Fibroblast of upper back skin (primary cell): ENCODE results near the gene CACNA1H.
"Not testable (repeated sequence)": the region's sequence is repeated elsewhere in the genome, so short reads cannot be mapped to it uniquely, and the experiment has no call there.

Source experiments
- DNase-seq: peaks from one replicate; pipeline ENCODE4 v3.0.0-alpha.2; 2013

The CACNA1H gene

GRCh38 chr16:1194665-1195392 is 41.9 kb downstream of the CACNA1H start:
- no peak for DNase-seq

GRCh38 chr16:1195393-1195666 is 42.4 kb downstream of the CACNA1H start:
- no peak for DNase-seq

GRCh38 chr16:1196494-1196893 is 43.6 kb downstream of the CACNA1H start:
- no peak for DNase-seq

GRCh38 chr16:1197237-1197866 is 44.4 kb downstream of the CACNA1H start:
- no peak for DNase-seq

GRCh38 chr16:1198194-1198593 is 45.3 kb downstream of the CACNA1H start:
- no peak for DNase-seq

GRCh38 chr16:1198671-1199346 is 45.9 kb downstream of the CACNA1H start:
- not testable (repeated sequence) for DNase-seq

- DNase-seq = no peak
These were observed 46.6 kb downstream of the CACNA1H start for GRCh38 chr16:1199347-1200013.

- no peak for DNase-seq
These were observed 47.2 kb downstream of the CACNA1H start for GRCh38 chr16:1200014-1200627.

GRCh38 chr16:1201444-1201843 is 48.5 kb downstream of the CACNA1H start:
- no peak for DNase-seq

- no peak for DNase-seq
These were observed 49.4 kb downstream of the CACNA1H start for GRCh38 chr16:1202274-1202673.

GRCh38 chr16:1204933-1205332 is 52.0 kb downstream of the CACNA1H start:
- no peak for DNase-seq

GRCh38 chr16:1206326-1206725 is 53.4 kb downstream of the CACNA1H start:
- DNase-seq = no peak

- no peak for DNase-seq
These were observed 53.9 kb downstream of the CACNA1H start for GRCh38 chr16:1206786-1207185.

- DNase-seq = no peak
These were observed 55.4 kb downstream of the CACNA1H start for GRCh38 chr16:1208239-1208830.

- no peak for DNase-seq
These were observed 56.2 kb downstream of the CACNA1H start for GRCh38 chr16:1209081-1209480.

GRCh38 chr16:1210461-1210860 is 57.6 kb downstream of the CACNA1H start:
- no peak for DNase-seq

- DNase-seq = no peak
These were observed 58.8 kb downstream of the CACNA1H start for GRCh38 chr16:1211451-1212268.

- DNase-seq = no peak
These were observed 59.8 kb downstream of the CACNA1H start for GRCh38 chr16:1212616-1213194.

- no peak for DNase-seq
These were observed 60.3 kb downstream of the CACNA1H start for GRCh38 chr16:1213231-1213630.

- no peak for DNase-seq
These were observed 61.0 kb downstream of the CACNA1H start for GRCh38 chr16:1213796-1214372.

GRCh38 chr16:1214719-1215118 is 61.8 kb downstream of the CACNA1H start:
- no peak for DNase-seq
